HG02678 (cell line): Measurements from ENCODE around the gene PCNX3.
"Not testable (repeated sequence)": the region's sequence is repeated elsewhere in the genome, so short reads cannot be mapped to it uniquely, and the experiment has no call there.

Experiments
- ATAC-seq: cut with Tn5 transposase; IDR thresholded peaks from one replicate; pipeline ENCODE4 v1.9.1; 2021; ENCODE audit warnings: mild to moderate bottlenecking, moderate library complexity; ENCODE audit not compliant: unreplicated experiment

PCNX3 gene

GRCh38 chr11:65680192-65680743, 64.7 kb downstream of the PCNX3 start:
- no peak for ATAC-seq

- not testable (repeated sequence) for ATAC-seq
Observed at GRCh38 chr11:65683480-65683879, 67.9 kb downstream of the PCNX3 start.

- no peak for ATAC-seq
Observed at GRCh38 chr11:65685981-65686380, 70.4 kb downstream of the PCNX3 start.
